Ishikawa (cell line): ENCODE results near the gene VSX1.
A peak's percentile ranks its signal among the peaks of the same experiment; 100 is the strongest.

ENCODE experiments used
- CEBPB ChIP-seq: IDR thresholded peaks from 2 replicates; pipeline ENCODE4 v1.6.1; 2012
- CREB1 ChIP-seq: IDR thresholded peaks from 2 replicates; pipeline ENCODE4 v1.6.1; 2012; ENCODE audit warnings: low read depth
- EGR1 ChIP-seq: IDR thresholded peaks from 2 replicates; pipeline ENCODE4 v1.6.1; 2012
- EP300 ChIP-seq: IDR thresholded peaks from 2 replicates; pipeline ENCODE4 v1.6.1; 2012; ENCODE audit warnings: borderline replicate concordance
- FOXM1 ChIP-seq: IDR thresholded peaks from 2 replicates; pipeline ENCODE4 v1.6.1; 2012; ENCODE audit warnings: low read depth, borderline replicate concordance
- NFIC ChIP-seq: IDR thresholded peaks from 2 replicates; pipeline ENCODE4 v1.6.1; 2012
- RAD21 ChIP-seq: IDR thresholded peaks from 2 replicates; pipeline ENCODE4 v1.6.1; 2012; ENCODE audit warnings: low read depth
- TAF1 ChIP-seq: IDR thresholded peaks from 2 replicates; pipeline ENCODE4 v1.6.1; 2012; ENCODE audit warnings: low read depth, mild to moderate bottlenecking
- TCF12 ChIP-seq: IDR thresholded peaks from 2 replicates; pipeline ENCODE4 v1.6.1; 2012; ENCODE audit warnings: low read depth
- TEAD4 ChIP-seq: IDR thresholded peaks from 2 replicates; pipeline ENCODE4 v1.6.1; 2012
- YY1 ChIP-seq: IDR thresholded peaks from 2 replicates; pipeline ENCODE4 v1.6.1; 2012; ENCODE audit warnings: low read depth
- ZBTB7A ChIP-seq: IDR thresholded peaks from 2 replicates; pipeline ENCODE4 v1.6.1; 2012; ENCODE audit warnings: low read depth
- TF ChIP-seq, protein P1 (sequence below): IDR thresholded peaks from 2 replicates; pipeline ENCODE4 v1.6.1; 2012; ENCODE audit warnings: low read depth, mild to moderate bottlenecking
- TF ChIP-seq, protein P2 (sequence below): IDR thresholded peaks from 2 replicates; pipeline ENCODE4 v1.6.1; 2012
- TF ChIP-seq, protein P3 (sequence below): IDR thresholded peaks from 2 replicates; pipeline ENCODE4 v1.6.1; 2012

VSX1 gene

DNA sequence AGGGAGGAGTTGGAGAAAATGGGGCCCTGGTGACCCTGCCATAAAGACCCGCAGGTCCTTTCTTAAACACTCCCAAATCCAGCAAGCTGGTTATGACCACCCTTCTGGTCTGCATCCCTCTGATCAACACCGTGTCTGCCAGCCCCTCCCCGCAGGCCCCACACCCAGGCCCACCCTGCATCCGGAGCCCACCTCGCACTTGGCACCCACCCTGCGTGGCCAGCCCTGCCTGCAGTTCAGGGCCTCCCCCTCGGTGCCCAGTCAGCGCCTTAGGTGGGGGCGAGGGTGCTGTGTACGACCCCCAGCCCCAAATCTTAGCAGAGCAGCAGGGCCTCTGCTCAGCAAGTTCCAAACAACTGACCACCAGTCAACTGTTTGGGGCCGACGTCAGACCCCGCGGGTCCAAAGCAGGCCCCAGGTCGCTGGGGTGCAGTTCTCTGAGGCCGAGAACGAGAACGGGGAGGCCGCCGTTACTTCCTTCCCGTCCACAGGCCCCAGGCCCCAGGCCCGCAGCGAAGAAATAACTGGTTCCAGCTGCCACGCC is 25.2 kb downstream of the VSX1 start:
- TF ChIP-seq, protein P1, sequence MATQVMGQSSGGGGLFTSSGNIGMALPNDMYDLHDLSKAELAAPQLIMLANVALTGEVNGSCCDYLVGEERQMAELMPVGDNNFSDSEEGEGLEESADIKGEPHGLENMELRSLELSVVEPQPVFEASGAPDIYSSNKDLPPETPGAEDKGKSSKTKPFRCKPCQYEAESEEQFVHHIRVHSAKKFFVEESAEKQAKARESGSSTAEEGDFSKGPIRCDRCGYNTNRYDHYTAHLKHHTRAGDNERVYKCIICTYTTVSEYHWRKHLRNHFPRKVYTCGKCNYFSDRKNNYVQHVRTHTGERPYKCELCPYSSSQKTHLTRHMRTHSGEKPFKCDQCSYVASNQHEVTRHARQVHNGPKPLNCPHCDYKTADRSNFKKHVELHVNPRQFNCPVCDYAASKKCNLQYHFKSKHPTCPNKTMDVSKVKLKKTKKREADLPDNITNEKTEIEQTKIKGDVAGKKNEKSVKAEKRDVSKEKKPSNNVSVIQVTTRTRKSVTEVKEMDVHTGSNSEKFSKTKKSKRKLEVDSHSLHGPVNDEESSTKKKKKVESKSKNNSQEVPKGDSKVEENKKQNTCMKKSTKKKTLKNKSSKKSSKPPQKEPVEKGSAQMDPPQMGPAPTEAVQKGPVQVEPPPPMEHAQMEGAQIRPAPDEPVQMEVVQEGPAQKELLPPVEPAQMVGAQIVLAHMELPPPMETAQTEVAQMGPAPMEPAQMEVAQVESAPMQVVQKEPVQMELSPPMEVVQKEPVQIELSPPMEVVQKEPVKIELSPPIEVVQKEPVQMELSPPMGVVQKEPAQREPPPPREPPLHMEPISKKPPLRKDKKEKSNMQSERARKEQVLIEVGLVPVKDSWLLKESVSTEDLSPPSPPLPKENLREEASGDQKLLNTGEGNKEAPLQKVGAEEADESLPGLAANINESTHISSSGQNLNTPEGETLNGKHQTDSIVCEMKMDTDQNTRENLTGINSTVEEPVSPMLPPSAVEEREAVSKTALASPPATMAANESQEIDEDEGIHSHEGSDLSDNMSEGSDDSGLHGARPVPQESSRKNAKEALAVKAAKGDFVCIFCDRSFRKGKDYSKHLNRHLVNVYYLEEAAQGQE, result no peak
- TF ChIP-seq EP300, result no peak
- TF ChIP-seq CEBPB, result no peak
- TF ChIP-seq ZBTB7A, result no peak
- no peak for TF ChIP-seq TAF1
- TF ChIP-seq, protein P2, sequence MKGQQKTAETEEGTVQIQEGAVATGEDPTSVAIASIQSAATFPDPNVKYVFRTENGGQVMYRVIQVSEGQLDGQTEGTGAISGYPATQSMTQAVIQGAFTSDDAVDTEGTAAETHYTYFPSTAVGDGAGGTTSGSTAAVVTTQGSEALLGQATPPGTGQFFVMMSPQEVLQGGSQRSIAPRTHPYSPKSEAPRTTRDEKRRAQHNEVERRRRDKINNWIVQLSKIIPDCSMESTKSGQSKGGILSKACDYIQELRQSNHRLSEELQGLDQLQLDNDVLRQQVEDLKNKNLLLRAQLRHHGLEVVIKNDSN, result no peak
- no peak for TF ChIP-seq TEAD4
- TF ChIP-seq YY1, result no peak
- no peak for TF ChIP-seq NFIC
- no peak for TF ChIP-seq CREB1
- TF ChIP-seq, protein P3, sequence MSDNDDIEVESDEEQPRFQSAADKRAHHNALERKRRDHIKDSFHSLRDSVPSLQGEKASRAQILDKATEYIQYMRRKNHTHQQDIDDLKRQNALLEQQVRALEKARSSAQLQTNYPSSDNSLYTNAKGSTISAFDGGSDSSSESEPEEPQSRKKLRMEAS, result no peak
- no peak for TF ChIP-seq TCF12

DNA sequence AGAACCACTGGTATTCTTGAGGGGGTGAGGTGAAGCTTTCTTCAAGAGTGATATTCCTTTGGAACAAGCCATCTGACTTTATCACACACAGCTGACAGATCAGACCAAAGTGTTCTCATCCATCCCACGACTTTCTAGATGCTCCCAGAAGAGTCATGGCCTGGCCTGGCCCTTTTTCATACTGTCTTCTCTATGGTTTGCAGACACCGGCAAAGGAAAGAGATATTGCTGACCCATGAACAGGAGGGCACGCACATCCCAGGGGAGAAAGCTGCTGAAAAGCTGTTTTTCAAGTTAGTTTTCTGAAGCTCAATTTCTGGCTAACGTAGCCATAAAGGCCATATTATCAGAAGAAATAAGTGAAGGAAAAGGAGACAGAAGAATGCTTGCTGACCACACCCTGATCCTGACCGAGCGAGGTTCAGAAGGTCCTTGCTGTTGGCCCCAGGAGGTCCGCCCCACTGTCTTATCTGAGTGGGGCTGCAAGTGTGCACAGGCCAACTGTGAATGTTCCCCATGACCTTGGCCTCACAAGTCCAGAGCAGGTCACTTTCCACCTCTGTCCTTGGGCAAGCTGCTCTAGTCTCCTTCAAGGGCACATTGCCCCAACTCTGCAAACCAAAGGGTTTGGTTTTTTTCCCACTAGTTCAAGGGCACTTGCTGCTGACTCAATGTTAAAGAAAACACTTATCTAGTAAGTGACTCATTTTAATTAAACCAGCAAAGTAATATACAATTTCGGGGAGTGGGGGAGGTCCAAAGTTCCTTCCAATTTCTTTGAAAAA is 26.0 kb downstream of the VSX1 start:
- TF ChIP-seq RAD21, result no peak
- no peak for TF ChIP-seq TCF12
- TF ChIP-seq TAF1, result no peak
- TF ChIP-seq, protein P1, result no peak
- TF ChIP-seq EP300, result no peak
- TF ChIP-seq YY1, result no peak
- no peak for TF ChIP-seq CREB1
- no peak for TF ChIP-seq FOXM1
- TF ChIP-seq, protein P3, result no peak
- no peak for TF ChIP-seq ZBTB7A
- TF ChIP-seq, protein P2, result no peak
- no peak for TF ChIP-seq CEBPB
- TF ChIP-seq TEAD4, result no peak
- no peak for TF ChIP-seq EGR1
- TF ChIP-seq NFIC, result no peak

DNA sequence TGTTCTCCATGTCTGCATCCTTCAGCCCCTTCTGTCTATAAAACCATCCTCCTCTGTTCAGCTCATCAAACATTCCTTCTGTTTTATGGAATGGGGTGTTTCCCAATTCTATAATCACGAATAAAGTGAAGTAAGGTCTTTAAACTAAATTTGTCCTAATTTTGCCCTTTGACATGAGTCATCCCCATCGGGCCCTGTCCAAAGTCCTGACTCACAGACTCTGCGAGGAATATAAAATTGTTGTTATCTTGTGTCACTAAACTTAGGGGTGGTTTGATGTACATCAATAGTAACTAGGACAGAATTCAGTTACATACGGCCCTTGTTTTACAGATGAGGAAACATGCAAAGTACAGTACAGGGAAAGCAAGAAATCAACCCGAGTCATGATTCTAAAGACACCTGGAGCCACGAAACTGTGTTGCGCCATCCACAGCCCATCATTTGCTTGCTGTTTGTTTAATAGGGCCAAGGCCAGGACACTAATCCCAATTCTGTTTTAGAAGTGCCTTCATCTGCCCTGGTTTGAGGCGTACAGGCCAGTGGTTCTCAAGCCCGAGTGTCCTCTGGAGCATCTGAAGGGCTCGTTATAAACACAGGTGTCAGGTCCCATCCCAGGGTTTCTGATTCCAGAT is 26.8 kb downstream of the VSX1 start:
- TF ChIP-seq FOXM1, result no peak
- TF ChIP-seq, protein P1, result peak; percentile 85
- no peak for TF ChIP-seq TEAD4
- no peak for TF ChIP-seq EP300
- no peak for TF ChIP-seq EGR1
- no peak for TF ChIP-seq RAD21
- TF ChIP-seq YY1, result no peak
- peak; percentile 16; the same call in 1 of the 2 replicates for TF ChIP-seq CEBPB
- TF ChIP-seq TCF12, result no peak
- TF ChIP-seq CREB1, result no peak
- TF ChIP-seq NFIC, result no peak
- no peak for TF ChIP-seq TAF1
- TF ChIP-seq, protein P3, result no peak
- TF ChIP-seq ZBTB7A, result no peak
